HG03457 (cell line): ENCODE results near the gene WIF1.
A peak's percentile ranks its signal among the peaks of the same experiment; 100 is the strongest.

ENCODE experiments used
- ATAC-seq: cut with Tn5 transposase; IDR thresholded peaks from one replicate; pipeline ENCODE4 v1.9.1; 2021; ENCODE audit warnings: moderate number of reproducible peaks; ENCODE audit not compliant: unreplicated experiment

Gene WIF1, protein sequence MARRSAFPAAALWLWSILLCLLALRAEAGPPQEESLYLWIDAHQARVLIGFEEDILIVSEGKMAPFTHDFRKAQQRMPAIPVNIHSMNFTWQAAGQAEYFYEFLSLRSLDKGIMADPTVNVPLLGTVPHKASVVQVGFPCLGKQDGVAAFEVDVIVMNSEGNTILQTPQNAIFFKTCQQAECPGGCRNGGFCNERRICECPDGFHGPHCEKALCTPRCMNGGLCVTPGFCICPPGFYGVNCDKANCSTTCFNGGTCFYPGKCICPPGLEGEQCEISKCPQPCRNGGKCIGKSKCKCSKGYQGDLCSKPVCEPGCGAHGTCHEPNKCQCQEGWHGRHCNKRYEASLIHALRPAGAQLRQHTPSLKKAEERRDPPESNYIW

DNA sequence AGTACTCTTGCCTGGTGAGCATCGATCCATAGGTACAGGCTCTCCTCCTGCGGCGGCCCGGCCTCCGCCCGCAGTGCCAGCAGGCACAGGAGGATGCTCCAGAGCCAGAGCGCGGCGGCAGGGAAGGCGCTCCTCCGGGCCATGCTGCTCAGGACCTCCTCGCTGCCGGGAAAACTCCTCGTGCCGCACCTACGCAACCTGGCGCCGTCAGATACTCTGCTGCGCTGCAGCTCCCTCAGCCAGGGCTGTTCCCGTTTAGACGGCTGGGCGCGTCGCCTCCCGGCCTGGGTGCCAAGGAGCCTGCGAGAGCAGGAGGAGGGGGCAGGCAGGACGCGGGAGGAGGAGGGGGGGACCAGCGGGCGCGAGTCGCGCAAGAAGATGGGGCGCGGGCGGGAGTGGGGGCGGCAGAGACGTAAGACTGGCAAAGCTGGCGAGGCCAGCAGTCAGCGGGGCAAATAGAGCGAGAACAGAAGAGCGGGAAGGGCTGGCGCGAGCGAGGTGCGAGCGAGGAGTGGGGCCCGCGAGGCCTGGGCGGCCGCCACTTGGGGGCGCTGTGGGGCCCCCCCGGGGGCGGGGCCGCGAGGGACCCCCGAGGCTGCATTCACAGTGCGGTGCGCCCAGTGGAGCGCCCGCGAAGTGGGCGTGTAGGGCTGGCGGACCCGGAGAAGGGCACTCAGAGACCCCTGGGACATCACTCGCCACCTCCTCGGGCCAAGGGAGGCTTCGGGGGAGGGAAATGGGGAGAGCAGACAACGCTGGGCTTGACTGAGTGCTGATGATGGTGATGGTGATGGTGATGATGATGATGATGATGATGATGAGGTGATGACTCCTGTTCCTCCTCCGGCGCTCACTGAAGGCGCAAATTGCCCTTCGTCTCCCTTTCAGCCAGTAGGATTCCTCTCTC lies at the start of gene WIF1:
Gene WIF1, minus strand, starts transcription at position 257 of the 907 bp plus-strand sequence. Its CDS starts 114 bp downstream, at position 143.
- ATAC-seq, result no peak

GRCh38 chr12:65170209-65170881 lies 49.2 kb upstream of the WIF1 start:
- ATAC-seq, result peak; percentile 33

- ATAC-seq, result peak; percentile 93
Measured at GRCh38 chr12:65169320-65170208, 48.5 kb upstream of the WIF1 start, which contains the start of gene LEMD3. TSS of gene LEMD3 (plus strand) at chr12:65169583. CDS start at chr12:65169597, 14 bp downstream.

- peak; percentile 6 for ATAC-seq
Measured at GRCh38 chr12:65168681-65169319, 47.7 kb upstream of the WIF1 start.

DNA sequence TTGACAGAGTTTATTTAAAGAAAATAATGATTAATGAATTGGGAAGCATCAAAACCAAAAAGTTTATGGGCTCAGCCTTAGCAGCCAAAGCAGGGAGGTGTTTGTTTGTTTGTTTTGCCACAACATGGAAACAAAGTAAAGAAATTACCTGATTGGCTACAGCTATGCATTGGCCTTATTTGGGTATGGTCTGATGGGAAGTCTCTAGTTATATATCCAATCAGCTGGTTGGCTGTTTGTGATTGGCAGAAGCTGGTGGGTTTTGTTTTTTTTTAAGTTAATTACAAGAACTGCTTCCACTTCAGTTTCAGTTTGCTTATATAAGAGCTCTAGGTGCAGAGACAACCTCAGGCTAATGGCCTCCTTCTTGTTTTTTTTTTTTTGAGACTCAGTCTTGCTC lies 43.7 kb upstream of the WIF1 start:
- no peak for ATAC-seq

DNA sequence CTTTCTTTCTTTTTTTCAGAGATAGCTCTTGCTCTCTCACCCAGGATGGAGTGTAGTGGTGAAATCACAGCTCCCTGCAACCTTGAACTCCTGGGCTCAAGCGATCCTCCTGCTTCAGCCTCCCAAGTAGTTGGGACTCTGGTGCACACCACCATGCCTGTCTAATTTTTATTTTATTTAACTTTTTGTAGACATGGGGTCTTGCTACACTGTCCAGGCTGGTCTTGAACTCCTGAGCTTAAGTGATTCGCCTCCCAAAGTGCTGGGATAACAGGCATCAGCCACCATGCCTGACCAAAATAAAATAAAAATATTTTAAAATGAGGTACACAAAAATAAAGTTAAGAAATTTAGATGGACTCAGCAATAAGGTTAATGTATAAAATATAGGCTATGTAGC lies 43.1 kb upstream of the WIF1 start:
- no peak for ATAC-seq

DNA sequence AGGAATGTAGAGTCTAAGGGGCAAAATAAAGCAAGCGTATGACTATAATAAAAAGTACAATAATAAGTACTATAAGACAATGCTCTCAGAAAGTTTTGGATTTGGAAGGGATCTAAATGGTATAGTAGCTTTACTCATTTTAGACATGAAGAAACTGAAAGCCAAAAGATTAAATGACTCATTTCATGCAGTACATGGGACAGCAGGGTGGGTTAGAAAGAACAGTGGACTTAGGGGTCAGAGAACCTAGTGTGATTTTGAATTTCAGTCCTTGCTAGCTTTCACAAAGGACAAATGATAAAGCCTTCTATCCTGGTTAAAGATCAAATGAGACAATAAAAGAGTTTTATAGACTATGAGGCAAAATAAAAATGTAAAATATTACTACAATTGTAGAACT lies 41.5 kb upstream of the WIF1 start:
- no peak for ATAC-seq

DNA sequence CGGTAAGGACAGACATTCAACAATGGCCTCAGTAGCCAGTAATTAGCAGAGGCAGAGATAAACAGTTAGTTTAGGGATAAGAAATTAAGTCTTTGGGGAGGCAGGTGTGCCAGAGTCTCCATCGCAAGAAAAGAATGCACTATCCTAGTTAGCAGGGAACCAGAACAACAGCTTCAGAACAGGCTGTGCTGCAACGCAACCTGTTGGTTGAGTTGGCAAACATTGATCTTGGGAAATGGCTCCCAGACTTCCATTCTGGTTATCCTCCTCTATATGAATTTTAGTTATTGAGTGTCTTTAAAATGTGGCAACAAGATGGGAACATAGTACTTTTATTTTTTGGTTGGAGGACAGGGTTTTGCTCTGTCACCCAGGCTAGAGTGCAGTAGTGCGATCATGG lies 36.0 kb upstream of the WIF1 start:
- no peak for ATAC-seq

GRCh38 chr12:65156366-65156841 lies 35.3 kb upstream of the WIF1 start:
- ATAC-seq, result peak; percentile 88

GRCh38 chr12:65155784-65156183 lies 34.7 kb upstream of the WIF1 start:
- ATAC-seq, result no peak

DNA sequence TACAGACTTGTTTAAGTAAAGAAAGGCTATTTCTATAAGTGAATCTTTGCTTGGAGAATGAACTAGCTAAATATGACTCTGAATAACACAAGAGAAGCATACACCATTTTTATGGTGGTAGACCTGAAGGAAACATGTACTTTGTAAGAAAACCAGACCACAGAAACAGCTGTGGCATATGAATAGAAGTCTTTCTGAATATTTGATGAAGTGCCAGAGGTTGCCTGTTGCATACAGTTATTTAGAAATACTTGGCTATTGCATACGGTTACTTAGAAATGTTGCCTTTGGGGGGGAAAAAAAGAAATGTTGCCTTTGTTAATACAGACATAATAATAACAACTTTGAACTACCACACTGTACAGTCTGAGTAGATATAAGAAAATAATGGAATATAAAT lies 31.5 kb upstream of the WIF1 start:
- no peak for ATAC-seq

DNA sequence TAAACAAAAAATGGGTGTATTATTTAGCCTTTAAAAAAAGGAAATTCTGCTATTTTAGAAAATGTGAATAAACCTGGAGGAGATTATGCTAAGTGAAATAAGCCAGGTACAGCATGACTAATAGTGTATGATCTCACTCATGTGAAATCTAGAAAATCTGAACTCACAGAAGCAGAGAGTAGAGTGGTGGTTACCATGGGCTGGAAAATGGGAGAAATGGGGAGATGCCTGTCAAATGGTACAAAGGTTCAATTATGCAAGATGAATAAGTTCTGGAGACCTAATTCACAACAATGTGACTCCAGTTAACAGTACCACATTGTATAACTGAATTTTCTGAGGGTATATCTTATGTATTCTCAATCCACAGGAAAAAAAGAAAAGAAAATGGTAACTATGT lies 30.9 kb upstream of the WIF1 start:
- ATAC-seq, result no peak

- no peak for ATAC-seq
Measured at GRCh38 chr12:65147312-65147905, 26.3 kb upstream of the WIF1 start.

GRCh38 chr12:65140738-65141137 lies 19.6 kb upstream of the WIF1 start:
- ATAC-seq, result no peak

- no peak for ATAC-seq
Measured at GRCh38 chr12:65139389-65139788, 18.3 kb upstream of the WIF1 start.

GRCh38 chr12:65133879-65134278 lies 12.8 kb upstream of the WIF1 start:
- ATAC-seq, result no peak

GRCh38 chr12:65126482-65126881 lies 5.4 kb upstream of the WIF1 start:
- no peak for ATAC-seq

- no peak for ATAC-seq
Measured at GRCh38 chr12:65125975-65126374, 4.9 kb upstream of the WIF1 start.

- no peak for ATAC-seq
Measured at GRCh38 chr12:65125247-65125646, 4.1 kb upstream of the WIF1 start.
